Measurements from ENCODE around the gene STAG2.

Gene STAG2

DNA sequence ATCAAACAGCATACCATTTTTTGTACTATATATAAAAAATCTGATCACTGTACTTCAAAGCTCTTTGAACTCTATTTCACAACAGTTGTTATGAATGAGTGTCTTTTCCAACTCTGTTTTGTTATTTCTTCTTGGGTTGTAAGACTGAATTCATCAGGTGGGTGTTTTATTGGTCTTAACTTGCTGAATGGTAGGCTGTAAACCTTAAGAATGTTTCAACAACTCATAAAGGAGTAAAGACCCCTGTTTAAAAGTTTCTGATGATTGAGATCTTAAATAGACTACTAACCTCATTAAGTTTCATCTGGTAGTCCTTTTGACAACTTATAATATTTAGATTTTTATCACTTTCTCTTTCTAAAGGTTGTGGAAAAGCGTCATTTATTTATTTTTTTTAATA, 18.4 kb upstream of the STAG2 start:
- H3K27ac ChIP-seq: no peak overlapping the region
- TF ChIP-seq ZFX (IDR thresholded peaks at IDR 0.05): no peak
- TF ChIP-seq, protein P1, sequence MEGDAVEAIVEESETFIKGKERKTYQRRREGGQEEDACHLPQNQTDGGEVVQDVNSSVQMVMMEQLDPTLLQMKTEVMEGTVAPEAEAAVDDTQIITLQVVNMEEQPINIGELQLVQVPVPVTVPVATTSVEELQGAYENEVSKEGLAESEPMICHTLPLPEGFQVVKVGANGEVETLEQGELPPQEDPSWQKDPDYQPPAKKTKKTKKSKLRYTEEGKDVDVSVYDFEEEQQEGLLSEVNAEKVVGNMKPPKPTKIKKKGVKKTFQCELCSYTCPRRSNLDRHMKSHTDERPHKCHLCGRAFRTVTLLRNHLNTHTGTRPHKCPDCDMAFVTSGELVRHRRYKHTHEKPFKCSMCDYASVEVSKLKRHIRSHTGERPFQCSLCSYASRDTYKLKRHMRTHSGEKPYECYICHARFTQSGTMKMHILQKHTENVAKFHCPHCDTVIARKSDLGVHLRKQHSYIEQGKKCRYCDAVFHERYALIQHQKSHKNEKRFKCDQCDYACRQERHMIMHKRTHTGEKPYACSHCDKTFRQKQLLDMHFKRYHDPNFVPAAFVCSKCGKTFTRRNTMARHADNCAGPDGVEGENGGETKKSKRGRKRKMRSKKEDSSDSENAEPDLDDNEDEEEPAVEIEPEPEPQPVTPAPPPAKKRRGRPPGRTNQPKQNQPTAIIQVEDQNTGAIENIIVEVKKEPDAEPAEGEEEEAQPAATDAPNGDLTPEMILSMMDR (conservative IDR thresholded peaks at IDR 0.05): no peak

DNA sequence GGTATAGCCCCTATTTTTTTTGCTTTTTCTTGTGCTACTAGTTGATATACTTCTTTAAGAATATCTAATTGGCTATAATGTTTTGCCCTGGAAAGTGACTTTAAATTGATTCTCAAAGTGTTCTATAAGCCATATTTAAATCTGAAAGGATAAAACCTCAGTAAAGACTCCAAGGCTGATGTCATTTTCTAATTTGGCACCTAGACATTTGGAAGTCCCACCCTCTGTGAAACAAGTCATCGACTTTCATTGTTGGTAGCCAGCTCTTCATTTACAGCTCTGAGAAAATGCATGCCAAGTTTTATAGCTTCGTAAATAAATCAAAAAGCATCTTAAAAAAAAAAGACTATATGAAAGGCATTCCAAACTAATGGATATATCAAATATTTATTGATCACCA, 18.0 kb upstream of the STAG2 start:
- no peak for TF ChIP-seq ZFX (IDR thresholded peaks at IDR 0.05)
- TF ChIP-seq, protein P1 (conservative IDR thresholded peaks at IDR 0.05): no peak

GRCh38 chrX:123949846-123950245, 11.7 kb upstream of the STAG2 start:
- H3K27ac ChIP-seq: no peak overlapping the region
- TF ChIP-seq, protein P1 (conservative IDR thresholded peaks at IDR 0.05): no peak
- no peak for TF ChIP-seq ZFX (IDR thresholded peaks at IDR 0.05)

More for the DNA sequence above, 18.0 kb upstream of the STAG2 start:
- no peak overlapping the region for H3K27ac ChIP-seq

- TF ChIP-seq ZFX (IDR thresholded peaks at IDR 0.05): no peak
- TF ChIP-seq, protein P1 (conservative IDR thresholded peaks at IDR 0.05): no peak
- peak overlapping the region; percentile 99 for H3K27ac ChIP-seq
Observed at GRCh38 chrX:123959281-123960063, 2.0 kb upstream of the STAG2 start.

DNA sequence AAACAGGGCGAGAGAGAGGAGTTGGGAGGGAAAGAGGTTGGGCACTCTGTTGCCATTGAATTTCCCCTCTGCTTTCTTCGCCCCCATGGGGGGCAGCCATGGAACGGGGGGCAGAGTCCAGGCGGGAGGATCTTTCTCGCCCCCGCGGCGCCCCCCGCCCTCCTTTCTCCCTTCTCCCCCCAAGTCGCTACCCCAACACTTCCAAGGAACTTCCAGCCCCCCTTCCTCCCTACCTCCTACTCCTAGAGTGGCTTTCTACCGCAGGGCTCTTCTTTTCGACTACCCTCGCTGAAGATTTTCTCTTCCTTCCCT, 594 bp upstream of the STAG2 start:
- H3K27ac ChIP-seq: peak overlapping the region; percentile 99
- TF ChIP-seq ZFX (IDR thresholded peaks at IDR 0.05): no peak
- TF ChIP-seq, protein P1 (conservative IDR thresholded peaks at IDR 0.05): no peak

DNA sequence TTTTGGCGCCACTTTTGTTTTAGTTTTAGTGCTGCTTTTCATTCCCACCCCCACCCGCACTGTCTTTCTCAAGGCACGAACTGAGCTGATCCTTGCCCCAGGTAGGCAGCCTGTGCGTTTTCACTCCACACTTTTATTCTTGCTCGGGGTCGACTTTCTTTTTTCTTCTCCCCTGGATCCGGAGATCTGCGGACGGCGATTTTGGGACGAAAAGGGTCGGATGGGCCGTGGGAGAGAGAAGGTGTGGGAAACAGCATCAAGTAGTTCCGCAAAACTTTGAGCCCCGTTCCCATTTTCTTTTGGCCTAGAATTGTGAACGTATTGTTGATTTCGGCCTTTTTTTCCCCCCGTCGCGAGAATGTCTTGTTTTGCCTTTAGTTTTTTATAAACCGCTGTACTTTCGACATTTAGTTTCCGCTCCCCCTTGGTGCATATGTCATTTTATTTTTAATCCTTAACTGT, 531 bp downstream of the STAG2 start:
- H3K27ac ChIP-seq: peak overlapping the region; percentile 99
- TF ChIP-seq, protein P1 (conservative IDR thresholded peaks at IDR 0.05): no peak
- no peak for TF ChIP-seq ZFX (IDR thresholded peaks at IDR 0.05)

DNA sequence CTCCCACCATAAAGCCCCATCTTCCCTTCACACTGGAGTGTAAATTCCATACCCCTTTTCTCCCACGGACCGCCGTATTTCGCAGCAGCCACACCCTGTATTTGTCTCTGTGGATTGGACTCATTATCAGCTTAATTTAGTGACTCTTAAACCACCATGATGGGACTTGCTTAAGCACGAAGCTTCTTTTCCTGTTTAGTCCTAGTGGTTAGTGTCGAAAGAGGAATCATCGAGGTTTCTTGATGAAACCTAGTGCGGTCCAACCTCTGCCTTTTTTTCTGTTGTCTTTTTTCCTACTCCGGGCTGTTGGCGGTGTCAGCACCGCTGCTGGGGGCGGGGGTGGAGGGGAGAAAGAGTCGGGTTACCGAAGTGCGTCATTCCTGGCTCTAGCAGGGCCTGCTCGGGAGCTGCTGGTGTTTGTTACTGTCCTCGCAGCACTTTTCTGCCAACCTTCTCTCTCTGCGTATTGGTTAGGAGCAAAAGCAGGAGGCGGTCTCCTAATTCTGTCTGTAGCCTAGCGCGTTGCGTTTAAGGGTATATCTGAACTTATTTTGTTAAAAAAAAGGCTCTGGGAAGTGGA, 1.4 kb downstream of the STAG2 start:
- TF ChIP-seq, protein P1 (conservative IDR thresholded peaks at IDR 0.05): no peak
- TF ChIP-seq ZFX (IDR thresholded peaks at IDR 0.05): no peak
- peak overlapping the region; percentile 99 for H3K27ac ChIP-seq
